WERI-Rb-1 (cell line): Measurements from ENCODE around the gene MAP3K10.

Experiments
- DNase-seq: peaks from one replicate; pipeline ENCODE4 v3.0.0-alpha.2; 2020
- H3K27ac ChIP-seq: fragments of 250-450 bp; sonication (Bioruptor Pico); 2 replicates; pipeline ENCODE4 v1.5.1; 2020; ENCODE audit warnings: mild to moderate bottlenecking, moderate library complexity
- H3K27me3 ChIP-seq: fragments of 250-450 bp; sonication (Bioruptor Pico); 2 replicates; pipeline ENCODE4 v1.5.1; 2021; ENCODE audit warnings: mild to moderate bottlenecking, low read depth, moderate library complexity; ENCODE audit not compliant: insufficient read depth, severe bottlenecking
- H3K36me3 ChIP-seq: fragments of 250-450 bp; sonication (Bioruptor Pico); 2 replicates; pipeline ENCODE4 v1.5.1; 2020; ENCODE audit warnings: mild to moderate bottlenecking, moderate library complexity
- H3K4me3 ChIP-seq: 2 replicates; pipeline ENCODE4 v1.5.1; 2011; ENCODE audit warnings: low read depth, mild to moderate bottlenecking, control low read depth, low read length
- H3K9me3 ChIP-seq: fragments of 250-450 bp; sonication (Bioruptor Pico); 2 replicates; pipeline ENCODE4 v1.5.1; 2021; ENCODE audit warnings: mild to moderate bottlenecking, moderate library complexity; ENCODE audit not compliant: severe bottlenecking
- CTCF ChIP-seq: IDR thresholded peaks from 2 replicates; pipeline ENCODE4 v1.5.1; 2011; ENCODE audit warnings: low read depth, mild to moderate bottlenecking, control low read depth, inconsistent platforms, low read length

MAP3K10 gene

DNA sequence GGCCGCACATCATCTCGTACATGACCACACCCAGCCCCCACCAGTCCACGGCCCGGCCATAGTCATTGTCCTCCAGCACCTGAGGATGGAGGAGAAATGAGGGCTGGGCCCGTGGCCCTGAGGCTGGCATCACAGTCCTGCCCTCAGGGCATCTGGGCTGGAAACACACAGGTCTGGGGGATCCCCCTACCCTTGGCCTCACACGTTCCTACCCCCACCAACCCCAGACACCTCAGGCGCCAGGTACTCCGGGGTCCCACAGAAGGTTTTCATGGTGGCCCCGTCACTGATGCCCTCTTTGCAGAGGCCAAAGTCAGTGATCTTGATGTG lies 44.8 kb downstream of the MAP3K10 start:
- H3K36me3 ChIP-seq = peaks cover 54% of the 10 kb centered on the region
- no peak overlapping the region for H3K27ac ChIP-seq
- DNase-seq = no peak
- H3K9me3 ChIP-seq = no peaks in the 10 kb centered on the region
- TF ChIP-seq CTCF = no peak
- H3K4me3 ChIP-seq = no peak overlapping the region
- H3K27me3 ChIP-seq = no peaks in the 10 kb centered on the region

DNA sequence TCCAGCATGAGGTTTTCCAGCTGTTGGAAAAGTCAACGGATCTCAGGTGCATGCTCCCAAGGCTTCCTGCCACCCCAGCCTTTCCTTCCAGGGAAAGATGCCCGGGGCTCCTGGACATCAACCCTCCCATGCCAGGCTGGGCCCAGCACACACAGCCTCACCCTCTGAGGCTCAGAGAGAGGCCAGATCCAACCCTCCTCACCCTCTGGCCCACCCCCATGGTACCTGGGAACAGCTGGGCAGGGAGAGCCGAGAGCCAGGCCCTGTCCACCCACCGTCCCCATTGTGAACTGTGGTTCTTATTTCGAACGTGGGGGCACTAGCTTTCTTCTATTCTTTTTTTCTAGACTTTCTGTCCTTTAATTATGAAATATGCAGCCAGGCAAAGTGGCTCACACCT lies 45.1 kb downstream of the MAP3K10 start:
- H3K36me3 ChIP-seq = peaks cover 56% of the 10 kb centered on the region
- DNase-seq = no peak
- no peaks in the 10 kb centered on the region for H3K27me3 ChIP-seq
- H3K27ac ChIP-seq = no peak overlapping the region
- H3K4me3 ChIP-seq = no peak overlapping the region
- no peak for TF ChIP-seq CTCF
- H3K9me3 ChIP-seq = no peaks in the 10 kb centered on the region

- peaks cover 61% of the 10 kb centered on the region for H3K36me3 ChIP-seq
- H3K4me3 ChIP-seq = no peak overlapping the region
- no peak for TF ChIP-seq CTCF
- no peak for DNase-seq
- no peaks in the 10 kb centered on the region for H3K27me3 ChIP-seq
- no peak overlapping the region for H3K27ac ChIP-seq
- no peaks in the 10 kb centered on the region for H3K9me3 ChIP-seq
Observed at GRCh38 chr19:40237791-40238190, 46.6 kb downstream of the MAP3K10 start.

DNA sequence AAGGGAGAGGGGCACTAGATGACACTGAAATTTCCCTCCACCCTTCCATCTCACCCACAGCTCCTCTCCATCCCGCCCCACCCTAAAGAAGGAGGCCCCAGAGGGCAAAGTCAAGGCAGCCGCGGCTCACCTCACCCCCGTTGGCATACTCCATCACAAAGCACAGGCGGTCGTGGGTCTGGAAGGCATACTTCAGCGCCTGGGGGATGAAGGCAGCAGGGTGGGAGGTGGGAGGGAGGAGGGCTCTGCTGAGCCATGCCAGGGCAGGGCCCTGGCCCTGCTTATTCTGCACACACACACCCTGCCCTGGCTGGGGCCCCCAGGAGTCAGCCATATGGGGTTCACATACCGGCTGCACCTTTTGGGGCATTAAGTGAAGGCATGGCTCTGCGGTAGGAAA lies 47.5 kb downstream of the MAP3K10 start:
- H3K9me3 ChIP-seq = no peaks in the 10 kb centered on the region
- H3K36me3 ChIP-seq = peaks cover 54% of the 10 kb centered on the region
- no peak overlapping the region for H3K4me3 ChIP-seq
- DNase-seq = no peak
- H3K27me3 ChIP-seq = no peaks in the 10 kb centered on the region
- H3K27ac ChIP-seq = no peak overlapping the region
- no peak for TF ChIP-seq CTCF

GRCh38 chr19:40239415-40240226 lies 48.4 kb downstream of the MAP3K10 start:
- peaks cover 54% of the 10 kb centered on the region for H3K36me3 ChIP-seq
- H3K27ac ChIP-seq = no peak overlapping the region

More at GRCh38 chr19:40239415-40240226, 48.4 kb downstream of the MAP3K10 start:
- no peaks in the 10 kb centered on the region for H3K9me3 ChIP-seq
- TF ChIP-seq CTCF = no peak
- H3K27me3 ChIP-seq = no peaks in the 10 kb centered on the region
- H3K4me3 ChIP-seq = no peak overlapping the region
- no peak for DNase-seq
